Caco-2 (cell line): ENCODE results near the gene MEX3C. TPM values are rescaled to one million over a fixed set of nuclear protein-coding genes. Genes with fewer than 3 reads are reported as not detected.

Experiments
- BruUV-seq: library from RNA; stranded (reverse); fragments of 400-500 nt; replicated peaks from 2 replicates; lab custom pipeline; 2021; lab: Mats Ljungman, UMichigan
- CTCF ChIA-PET: fragments of 300-600 bp; sonication (Branson Sonifier 250); formaldehyde crosslinking; loops from one replicate; lab custom pipeline; 2022; ENCODE audit warnings: antibody characterized with exemption; lab: Charles Lee
- POLR2A ChIA-PET: fragments of 300-600 bp; sonication (Branson Sonifier 250); formaldehyde crosslinking; loops from one replicate; lab custom pipeline; 2022; ENCODE audit warnings: antibody characterized with exemption; lab: Charles Lee
- DNase-seq, 2 experiments: peaks; one replicate each; pipeline versions ENCODE4 v3.0.0 to v3.0.0-alpha.2; 2020 to 2022
- H3K27me3 ChIP-seq: replicated peaks from 2 replicates; pipeline ENCODE4 v1.6.0; 2011; ENCODE audit warnings: low read length; ENCODE audit not compliant: control insufficient read depth, insufficient read depth
- H3K36me3 ChIP-seq: 2 replicates; pipeline ENCODE4 v1.5.1; 2011; ENCODE audit warnings: low read length; ENCODE audit not compliant: control insufficient read depth, insufficient read depth
- H3K4me1 ChIP-seq: fragments of 250-450 bp; sonication (Bioruptor Pico); 2 replicates; pipeline ENCODE4 v1.5.1; 2020; ENCODE audit warnings: mild to moderate bottlenecking
- H3K4me3 ChIP-seq: 2 replicates; pipeline ENCODE4 v1.5.1; 2011; ENCODE audit warnings: low read depth, mild to moderate bottlenecking, control low read depth, low read length
- H3K9me3 ChIP-seq: fragments of 250-450 bp; sonication (Bioruptor Pico); 2 replicates; pipeline ENCODE4 v1.5.1; 2020; ENCODE audit warnings: mild to moderate bottlenecking, moderate library complexity
- H3K27ac Mint-ChIP-seq: one replicate; pipeline ENCODE4 v1.8.0; 2022; ENCODE audit warnings: mixed read lengths; ENCODE audit not compliant: unreplicated experiment
- H3K27me3 Mint-ChIP-seq: one replicate; pipeline ENCODE4 v1.8.0; 2022; ENCODE audit warnings: mixed read lengths; ENCODE audit not compliant: insufficient read depth, unreplicated experiment
- H3K36me3 Mint-ChIP-seq: one replicate; pipeline ENCODE4 v1.8.0; 2022; ENCODE audit warnings: mild to moderate bottlenecking, mixed read lengths; ENCODE audit not compliant: insufficient read depth, unreplicated experiment
- H3K4me1 Mint-ChIP-seq: one replicate; pipeline ENCODE4 v1.8.0; 2022; ENCODE audit warnings: low read depth, mixed read lengths; ENCODE audit not compliant: unreplicated experiment
- H3K4me3 Mint-ChIP-seq: one replicate; pipeline ENCODE4 v1.8.0; 2022; ENCODE audit warnings: mild to moderate bottlenecking, moderate library complexity, mixed read lengths; ENCODE audit not compliant: unreplicated experiment
- H3K9me3 Mint-ChIP-seq: one replicate; pipeline ENCODE4 v1.8.0; 2022; ENCODE audit warnings: mixed read lengths; ENCODE audit not compliant: unreplicated experiment
- CTCF ChIP-seq, 2 experiments: fragments of 200-600 bp in 1 of 2; IDR thresholded peaks; 1 replicate in 1 of 2; 2 replicates in 1 of 2; pipeline versions ENCODE4 v1.5.1 to v1.8.0; 2011 to 2022; ENCODE audit warnings: antibody characterized with exemption in 1 of 2, control low read depth in 1 of 2, inconsistent platforms in 1 of 2, low read depth in 1 of 2, low read length in 1 of 2, mild to moderate bottlenecking in 1 of 2, moderate library complexity in 1 of 2; ENCODE audit not compliant: insufficient read depth in 1 of 2, severe bottlenecking in 1 of 2, unreplicated experiment in 1 of 2
- intact Hi-C: fragments of 100-400 bp; cut with micrococcal nuclease; formaldehyde crosslinking; loops from one replicate; pipeline ENCODE4 v1.10.0; 2022; ENCODE audit not compliant: unreplicated experiment
- total RNA-seq: library from RNA; stranded (reverse); gene quantifications from 2 replicates; pipeline ENCODE4 v1.2.3, GENCODE V29; 2022

MEX3C gene
- total RNA-seq, 1 experiment from 2014 or later, result 47.0 TPM

DNA sequence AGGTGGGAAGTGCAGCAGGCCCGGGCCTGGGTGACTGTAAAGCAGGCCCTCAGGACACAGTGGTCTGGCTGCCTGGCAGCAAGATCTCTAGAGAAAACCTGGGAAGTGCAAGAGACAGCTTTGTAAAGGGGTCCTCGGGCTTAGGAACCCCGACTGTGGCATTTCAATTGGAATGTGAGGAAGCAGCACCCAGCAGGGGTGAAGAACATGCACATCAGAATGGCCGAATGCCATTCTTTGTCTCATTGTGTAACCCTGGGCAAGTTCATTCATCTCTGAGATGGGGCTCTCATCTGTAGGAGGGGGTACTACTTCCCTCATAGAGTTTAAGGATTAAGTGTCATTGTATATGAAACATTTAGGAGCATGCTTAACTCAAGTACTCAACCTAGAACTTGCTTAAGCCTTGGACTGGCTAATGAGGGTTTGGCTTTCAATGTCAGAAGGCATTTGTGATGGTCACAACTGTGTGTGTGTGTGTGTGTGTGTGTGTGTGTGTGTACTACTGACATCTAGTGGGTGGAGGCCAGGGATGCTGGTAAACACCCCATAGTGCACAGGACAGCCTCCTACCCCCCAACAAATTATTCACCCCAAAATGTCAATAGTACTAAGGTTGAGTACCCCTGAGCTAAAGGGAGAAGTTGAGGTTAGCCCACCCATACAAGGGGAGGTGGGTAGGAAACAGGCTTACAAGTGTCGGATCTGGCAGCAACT is 29.3 kb downstream of the MEX3C start:
- no peaks in the 10 kb centered on the region for H3K9me3 Mint-ChIP-seq
- intact Hi-C loops, result no loop called here
- H3K36me3 Mint-ChIP-seq, result no peaks in the 10 kb centered on the region
- H3K4me3 Mint-ChIP-seq, result no peak overlapping the region
- no peak overlapping the region for H3K27ac Mint-ChIP-seq
- Histone ChIP-seq H3K4me1 (no peaks in the 10 kb centered on the region), H3K9me3 (no peaks in the 10 kb centered on the region), H3K27me3 (no peaks in the 10 kb centered on the region), H3K4me3 (no peak overlapping the region), H3K36me3 (no peaks in the 10 kb centered on the region)
- no peak for TF ChIP-seq CTCF (IDR thresholded peaks at IDR 0.05; ENCODE audit: insufficient read depth in 1 of 2, low read depth in 1 of 2, low read length in 1 of 2, severe bottlenecking in 1 of 2, unreplicated experiment in 1 of 2)
- no peaks in the 10 kb centered on the region for H3K4me1 Mint-ChIP-seq
- CTCF ChIA-PET, result no interaction called here
- no TSS peak for BruUV-seq
- POLR2A ChIA-PET, result no interaction called here
- no peaks in the 10 kb centered on the region for H3K27me3 Mint-ChIP-seq
- no peak for DNase-seq

GRCh38 chr18:51165296-51165695 is 32.2 kb downstream of the MEX3C start:
- Mint-ChIP-seq H3K9me3 (no peaks in the 10 kb centered on the region), H3K4me3 (no peak overlapping the region), H3K27ac (no peak overlapping the region), H3K27me3 (no peaks in the 10 kb centered on the region), H3K4me1 (no peaks in the 10 kb centered on the region), H3K36me3 (no peaks in the 10 kb centered on the region)
- Histone ChIP-seq H3K36me3 (no peaks in the 10 kb centered on the region), H3K4me3 (no peak overlapping the region), H3K9me3 (no peaks in the 10 kb centered on the region), H3K4me1 (no peaks in the 10 kb centered on the region), H3K27me3 (no peaks in the 10 kb centered on the region)
- intact Hi-C loops, result no loop called here
- no TSS peak for BruUV-seq
- TF ChIP-seq CTCF (IDR thresholded peaks at IDR 0.05; ENCODE audit: insufficient read depth in 1 of 2, low read depth in 1 of 2, low read length in 1 of 2, severe bottlenecking in 1 of 2, unreplicated experiment in 1 of 2), result no peak
- CTCF ChIA-PET, result no interaction called here
- no peak for DNase-seq
- POLR2A ChIA-PET, result no interaction called here

- no peaks in the 10 kb centered on the region for H3K27me3 ChIP-seq
- intact Hi-C loops, result no loop called here
- H3K4me3 ChIP-seq, result no peak overlapping the region
- no peaks in the 10 kb centered on the region for H3K4me1 ChIP-seq
- no peaks in the 10 kb centered on the region for H3K36me3 Mint-ChIP-seq
- TF ChIP-seq CTCF (IDR thresholded peaks at IDR 0.05; ENCODE audit: insufficient read depth in 1 of 2, low read depth in 1 of 2, low read length in 1 of 2, severe bottlenecking in 1 of 2, unreplicated experiment in 1 of 2), result no peak
- H3K9me3 ChIP-seq, result no peaks in the 10 kb centered on the region
- DNase-seq, result no peak
- H3K36me3 ChIP-seq, result no peaks in the 10 kb centered on the region
- CTCF ChIA-PET, result no interaction called here
- no peaks in the 10 kb centered on the region for H3K9me3 Mint-ChIP-seq
- no peaks in the 10 kb centered on the region for H3K4me1 Mint-ChIP-seq
- no peak overlapping the region for H3K27ac Mint-ChIP-seq
- H3K27me3 Mint-ChIP-seq, result no peaks in the 10 kb centered on the region
- no TSS peak for BruUV-seq
- H3K4me3 Mint-ChIP-seq, result no peak overlapping the region
- POLR2A ChIA-PET, result no interaction called here
Observed at GRCh38 chr18:51164761-51165281, 32.7 kb downstream of the MEX3C start.
